Measurements from ENCODE around the gene SCLT1.

SCLT1 gene

DNA sequence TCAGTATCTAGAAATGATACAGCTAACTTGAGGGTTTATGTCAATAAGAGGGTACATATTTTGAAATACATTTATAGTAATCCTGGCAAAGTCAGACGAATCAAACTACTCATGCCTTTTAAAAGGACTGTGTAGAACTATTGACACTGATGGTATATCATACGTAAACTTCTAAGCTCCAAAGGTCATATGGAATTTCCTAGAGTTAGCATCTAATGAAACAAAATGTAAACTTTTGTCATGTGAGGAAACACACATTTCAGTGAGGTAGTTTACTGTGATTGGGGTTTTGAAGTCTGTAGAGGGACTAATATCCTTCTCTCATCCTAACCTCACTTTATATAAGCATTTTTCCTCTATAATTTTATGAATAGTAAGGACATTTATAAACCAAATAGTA, 138.4 kb downstream of the SCLT1 start:
- no peak for DNase-seq

DNA sequence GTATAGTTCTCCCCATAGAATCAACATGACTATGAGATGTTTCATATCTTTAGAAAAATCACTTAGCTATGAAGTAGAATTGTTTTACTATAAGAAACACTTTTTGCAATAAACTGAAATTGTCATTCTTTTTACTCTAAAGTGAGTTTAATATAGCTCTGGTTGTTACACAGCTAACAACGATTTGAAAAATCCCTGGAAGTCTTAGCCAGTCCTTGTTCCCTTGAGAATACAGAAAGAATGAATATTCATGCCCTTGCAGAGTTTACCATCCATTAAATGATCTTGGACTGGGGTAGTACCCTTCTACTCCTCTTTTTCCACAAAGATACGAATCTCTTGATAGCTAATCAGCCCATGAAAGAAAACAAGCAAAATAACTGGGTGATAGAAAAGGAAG, 142.0 kb downstream of the SCLT1 start:
- no peak for DNase-seq

DNA sequence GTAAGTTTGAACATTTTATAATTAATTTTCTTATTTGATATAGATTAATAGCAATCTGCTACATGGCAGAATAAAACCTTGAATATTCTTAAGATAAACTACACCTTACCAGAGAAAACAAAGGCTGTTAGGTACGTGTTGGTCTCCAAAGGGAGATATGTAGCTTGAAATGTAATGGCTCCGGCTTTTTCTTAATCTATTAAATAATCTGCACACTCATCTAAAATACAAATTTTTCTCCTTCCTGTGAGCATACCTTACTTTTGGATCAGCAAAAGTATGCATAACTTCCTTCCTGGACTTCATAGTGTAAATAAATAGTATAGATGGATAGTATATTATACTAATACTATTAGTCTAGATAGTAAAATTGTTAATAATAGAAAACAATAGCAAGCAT, 142.5 kb downstream of the SCLT1 start:
- DNase-seq = no peak

DNA sequence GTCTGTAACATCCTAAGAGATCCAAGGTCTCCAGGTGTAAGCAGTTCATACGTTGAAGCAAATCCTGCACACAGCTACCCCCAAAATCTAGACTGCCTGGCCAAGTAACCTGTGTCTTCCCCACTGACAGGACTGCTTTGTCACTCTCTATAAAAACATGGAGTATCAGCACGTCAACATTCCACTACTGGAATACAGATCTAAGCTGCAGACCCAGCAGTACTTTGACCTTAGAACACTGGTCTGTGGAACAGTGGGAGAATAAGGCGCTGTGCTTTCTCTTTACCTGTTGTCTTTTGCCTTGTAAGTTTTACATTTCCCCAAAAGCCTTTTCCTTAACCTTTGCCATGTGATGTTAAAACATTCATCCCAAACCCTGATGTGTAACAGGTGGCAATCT, 146.4 kb downstream of the SCLT1 start:
- DNase-seq = no peak

DNA sequence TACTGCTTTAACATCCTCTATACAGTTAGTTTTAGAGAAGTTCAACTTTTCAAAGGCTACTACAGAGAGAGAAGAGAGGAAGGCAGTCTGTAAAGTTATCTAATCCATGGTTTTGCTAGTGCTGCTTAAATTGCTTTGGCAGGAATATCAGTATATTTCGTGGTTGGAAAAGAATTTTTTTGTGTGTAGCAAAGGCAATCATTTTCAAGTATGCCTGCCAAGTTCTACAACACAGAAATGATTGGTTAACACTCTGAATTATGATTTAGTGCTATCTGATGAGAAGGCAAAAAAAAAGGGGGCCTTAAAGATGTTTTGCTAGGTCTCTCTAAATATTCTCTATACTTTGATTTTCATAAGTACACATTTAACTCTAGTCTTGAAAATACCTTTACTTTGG, 150.7 kb downstream of the SCLT1 start:
- no peak for DNase-seq

DNA sequence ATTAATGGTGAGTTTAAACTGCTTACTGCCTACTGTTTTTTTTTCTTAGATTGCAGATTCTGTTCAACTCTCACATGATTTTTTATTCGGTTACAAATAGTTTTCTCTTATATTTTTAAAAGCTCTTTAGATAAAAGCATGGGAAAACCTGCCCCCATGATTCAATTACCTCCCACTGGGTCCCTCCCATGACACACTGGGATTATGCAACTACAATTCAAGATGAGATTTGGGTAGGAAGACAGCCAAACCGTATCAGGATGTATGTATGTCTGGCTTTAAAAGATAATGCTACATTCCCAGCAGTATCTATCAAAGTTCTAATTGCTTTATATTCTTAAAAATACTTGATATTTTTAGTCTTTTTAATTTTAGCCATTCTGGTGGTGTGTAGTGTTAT, 152.4 kb downstream of the SCLT1 start:
- DNase-seq = no peak

DNA sequence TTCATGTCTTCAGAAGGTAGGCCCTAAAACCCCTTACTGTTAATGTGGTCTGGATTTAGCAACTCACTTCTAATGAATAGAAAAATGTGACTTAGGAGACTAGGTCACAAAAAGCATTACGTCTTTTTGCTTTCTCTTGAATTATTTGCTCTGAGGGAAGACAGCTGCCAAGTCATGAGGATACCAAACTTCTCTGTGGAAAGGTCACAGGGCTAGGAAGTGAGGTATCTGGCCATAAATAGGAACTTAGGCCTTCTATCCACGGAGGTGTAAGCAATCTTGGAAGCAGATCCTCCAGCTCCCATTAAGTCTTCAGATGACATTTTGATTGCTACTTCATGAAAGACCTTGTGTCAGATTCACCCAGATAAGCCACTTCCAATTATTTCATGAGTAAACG, 163.3 kb downstream of the SCLT1 start:
- no peak for DNase-seq

DNA sequence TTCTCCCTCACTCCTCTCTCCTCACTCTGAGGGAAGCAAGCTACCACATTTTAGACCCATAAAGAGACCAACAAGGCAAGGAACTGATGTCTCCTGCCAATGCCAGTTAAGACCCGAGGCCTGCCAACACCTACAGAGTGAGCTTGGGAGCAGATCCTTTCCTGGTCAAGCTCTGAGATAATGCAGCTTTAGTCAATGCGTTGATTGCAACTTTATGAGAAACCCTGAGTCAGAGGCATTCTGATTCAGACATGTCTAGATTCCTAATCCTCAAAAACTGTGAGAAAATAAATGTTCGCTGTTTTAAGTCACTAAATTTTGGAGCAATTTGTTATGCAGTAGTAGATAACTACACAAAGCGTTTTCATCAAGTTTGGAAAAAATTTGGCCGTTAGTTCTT, 168.4 kb downstream of the SCLT1 start:
- DNase-seq = no peak

DNA sequence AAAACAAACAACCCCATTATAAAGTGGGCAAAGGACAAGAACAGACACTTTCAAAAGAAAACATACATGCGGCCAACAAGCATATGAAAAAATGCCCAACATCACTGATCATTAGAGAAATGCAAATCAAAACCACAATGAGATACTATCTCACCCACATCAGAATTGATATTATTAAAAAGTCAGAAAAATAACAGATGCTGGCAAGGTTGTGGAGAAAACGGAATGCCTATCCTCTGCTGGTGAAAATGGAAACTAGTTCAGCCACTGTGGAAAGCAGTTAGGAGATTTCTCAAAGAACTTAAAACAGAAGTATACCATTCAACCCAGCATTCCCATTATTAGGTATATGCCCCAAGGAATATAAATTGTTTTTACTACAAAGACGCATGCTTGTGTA, 171.4 kb downstream of the SCLT1 start:
- no peak for DNase-seq

DNA sequence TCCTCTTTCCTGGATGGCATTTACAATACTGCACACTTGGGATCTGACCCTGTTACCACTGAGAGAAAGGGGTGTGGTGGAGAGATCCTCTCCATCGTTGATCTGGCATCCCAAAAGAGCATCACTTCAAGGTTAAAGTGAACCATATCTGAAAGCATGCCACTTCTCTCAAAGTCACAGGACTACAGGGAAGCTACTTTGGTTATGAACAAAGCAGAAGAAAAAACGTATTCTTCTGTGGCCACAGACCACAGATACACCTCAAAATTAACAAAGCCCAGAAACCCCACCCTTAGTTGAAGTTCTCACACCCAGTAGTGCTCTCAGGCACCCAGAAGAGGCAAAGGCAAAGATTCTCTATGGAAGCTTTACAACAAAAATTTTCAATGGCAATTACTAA, 175.6 kb downstream of the SCLT1 start:
- no peak for DNase-seq

DNA sequence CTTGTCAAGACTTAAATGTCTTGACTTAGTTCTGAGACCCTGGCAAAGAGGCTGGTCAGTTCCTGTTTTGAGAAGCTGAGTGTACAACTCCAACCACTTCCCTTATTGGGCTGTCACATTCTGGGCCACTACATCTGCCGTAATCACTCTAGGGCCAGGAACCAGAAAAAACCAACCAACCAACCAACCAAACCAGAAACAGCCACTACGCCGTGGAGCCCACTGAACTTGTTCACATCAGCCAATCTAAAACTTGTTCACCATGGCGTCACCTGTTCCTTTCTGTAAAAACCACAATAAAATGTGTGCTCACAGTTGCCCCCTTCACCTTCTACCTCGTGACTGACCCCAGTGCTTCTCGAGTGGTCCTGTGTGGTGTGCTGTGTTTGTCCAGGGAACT, 176.5 kb downstream of the SCLT1 start:
- DNase-seq = no peak

DNA sequence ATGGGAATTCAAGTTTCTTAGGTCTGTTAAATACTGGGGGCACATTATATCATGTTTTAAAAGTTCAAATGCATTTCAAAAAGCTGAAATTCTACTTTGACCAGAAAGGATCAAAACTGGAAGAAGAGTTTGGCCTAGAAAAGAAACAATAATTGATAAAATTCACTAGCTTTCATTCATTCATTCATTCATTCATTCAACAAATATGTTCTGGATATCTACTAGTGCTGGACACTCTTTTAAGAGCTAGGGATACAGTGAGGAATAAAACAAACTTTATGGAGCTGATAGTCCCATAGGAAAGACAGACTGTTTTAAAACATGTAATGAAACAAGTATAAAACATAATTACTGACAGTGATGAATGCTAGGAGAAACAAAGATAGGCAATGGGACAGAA, 177.8 kb downstream of the SCLT1 start:
- no peak for DNase-seq

DNA sequence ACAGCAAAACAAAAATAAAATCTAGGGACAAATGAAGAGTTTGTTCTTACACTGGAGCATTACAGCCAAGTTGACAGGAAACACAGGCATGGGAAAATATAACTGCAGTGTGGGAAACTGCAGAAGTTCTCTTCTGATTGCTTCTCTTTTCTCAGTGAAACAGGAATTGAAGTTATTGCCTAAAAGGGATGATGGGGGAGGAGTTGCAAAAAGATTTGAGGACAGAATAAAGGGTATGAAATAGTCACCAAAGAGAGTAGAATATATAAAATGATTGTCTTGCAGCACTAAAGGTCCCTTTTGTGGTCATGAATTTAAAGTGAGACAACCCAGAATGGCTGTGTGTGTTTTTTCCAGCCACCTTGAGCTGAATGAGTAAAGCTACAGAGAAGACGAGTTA, 180.1 kb downstream of the SCLT1 start:
- no peak for DNase-seq

DNA sequence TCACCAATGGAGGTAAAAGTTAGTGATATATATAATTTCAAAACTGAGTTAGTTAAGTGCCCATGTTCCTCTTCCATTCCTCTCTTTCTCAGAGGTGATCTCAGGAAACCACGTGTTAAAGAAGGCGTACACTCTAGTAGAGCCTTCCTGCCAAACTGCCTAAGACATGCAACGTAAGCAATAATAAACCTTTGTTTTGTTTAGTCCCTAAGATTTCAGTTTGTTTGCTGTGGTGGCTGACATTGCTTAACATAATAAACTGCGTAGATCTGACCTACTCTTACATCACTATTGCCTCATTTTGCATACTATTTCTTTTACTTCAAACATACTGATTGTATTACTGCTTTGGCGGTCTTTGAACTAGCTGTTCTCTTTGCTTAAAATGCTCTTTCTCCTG, 184.6 kb downstream of the SCLT1 start:
- DNase-seq = no peak

DNA sequence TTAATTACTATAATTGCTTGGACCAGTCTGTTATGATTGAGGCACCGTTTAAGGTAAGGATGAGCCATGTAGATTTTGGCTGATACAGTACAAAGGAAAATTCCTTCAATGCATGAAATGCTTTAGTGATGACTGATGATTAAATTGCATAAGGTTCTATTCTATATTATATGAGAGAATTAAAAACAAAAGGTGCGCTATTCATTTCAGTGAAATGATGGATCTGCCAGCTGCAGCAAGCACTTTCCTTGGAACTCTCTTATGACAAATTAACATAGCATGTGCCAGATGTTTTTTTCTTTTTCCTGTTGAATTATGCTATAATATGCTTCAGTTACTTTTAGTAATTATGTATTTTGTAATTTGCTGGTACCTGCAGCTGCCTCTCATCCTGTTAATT, 185.4 kb downstream of the SCLT1 start:
- DNase-seq = no peak

DNA sequence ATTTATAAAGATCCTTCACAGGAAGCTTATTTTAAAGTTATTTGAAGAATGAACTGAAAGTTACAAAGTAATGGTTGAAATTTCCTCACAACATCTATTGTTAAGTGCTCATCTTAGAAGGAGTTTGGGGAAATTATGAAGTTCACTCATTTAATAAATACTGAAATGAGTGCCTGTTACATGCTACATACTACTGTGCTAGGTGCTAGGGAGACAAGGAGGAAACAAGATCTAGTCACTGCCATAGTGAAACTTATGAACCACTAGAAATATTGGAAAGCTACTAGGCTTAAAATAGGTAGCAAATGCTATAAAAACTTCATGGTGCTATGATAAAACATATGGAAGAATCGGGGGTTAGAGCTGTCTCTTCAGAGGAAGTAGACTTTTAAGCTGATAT, 186.8 kb downstream of the SCLT1 start:
- no peak for DNase-seq

DNA sequence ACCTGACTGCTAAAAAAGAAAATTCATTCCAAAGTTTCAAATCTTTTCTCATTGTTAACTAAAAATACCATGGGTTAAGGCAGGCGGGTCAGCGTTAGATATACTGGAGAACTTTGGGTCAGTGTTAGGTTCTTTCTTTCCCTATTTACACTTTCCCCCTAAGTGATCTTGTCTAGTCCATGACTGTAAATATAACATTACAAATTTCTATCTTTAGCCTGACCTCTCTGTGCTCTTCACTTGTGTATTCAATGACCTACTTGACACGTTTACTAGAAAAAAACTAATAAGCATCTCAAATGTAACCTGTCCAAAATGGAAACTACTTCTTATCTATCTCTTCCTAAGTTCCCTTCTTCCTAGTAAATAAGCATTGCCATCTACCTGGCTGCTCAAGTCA, 188.5 kb downstream of the SCLT1 start:
- no peak for DNase-seq

DNA sequence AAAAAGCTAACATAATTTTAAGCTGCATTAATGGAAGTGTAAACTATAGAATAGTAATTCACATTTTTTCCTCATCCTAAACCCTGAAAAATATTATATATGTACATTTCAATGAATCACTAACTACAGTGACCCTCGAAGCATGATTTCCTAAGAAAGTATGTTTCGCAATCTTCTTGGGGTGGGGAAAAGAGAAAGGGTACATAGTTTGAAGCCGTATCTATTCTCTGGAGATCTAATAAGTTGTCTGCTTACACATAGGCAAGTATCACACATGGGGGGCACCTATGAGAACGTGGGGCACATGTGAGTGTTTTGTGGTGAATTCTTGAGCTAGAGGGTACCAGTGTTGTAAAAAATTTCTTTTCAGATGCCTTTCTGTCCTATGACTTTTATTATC, 212.7 kb downstream of the SCLT1 start:
- no peak for DNase-seq

DNA sequence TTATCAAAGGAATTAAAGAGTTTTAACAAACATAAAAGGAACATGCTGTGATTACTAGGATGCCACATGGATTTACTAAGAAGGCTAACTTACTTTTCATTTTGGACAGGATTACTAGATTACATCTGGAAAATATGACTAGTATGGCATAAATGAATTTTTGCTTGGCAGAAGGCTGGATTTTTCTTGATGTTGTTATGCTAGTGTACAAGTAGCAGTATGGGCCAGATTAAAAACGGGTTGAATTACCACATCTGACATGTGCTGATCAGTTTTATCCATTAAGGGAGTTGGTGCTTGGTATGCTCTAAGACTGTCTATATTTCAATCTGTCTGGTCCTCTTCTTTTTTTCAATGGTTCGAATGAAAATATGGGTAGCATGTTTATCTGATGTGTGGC, 213.4 kb downstream of the SCLT1 start:
- DNase-seq = no peak

DNA sequence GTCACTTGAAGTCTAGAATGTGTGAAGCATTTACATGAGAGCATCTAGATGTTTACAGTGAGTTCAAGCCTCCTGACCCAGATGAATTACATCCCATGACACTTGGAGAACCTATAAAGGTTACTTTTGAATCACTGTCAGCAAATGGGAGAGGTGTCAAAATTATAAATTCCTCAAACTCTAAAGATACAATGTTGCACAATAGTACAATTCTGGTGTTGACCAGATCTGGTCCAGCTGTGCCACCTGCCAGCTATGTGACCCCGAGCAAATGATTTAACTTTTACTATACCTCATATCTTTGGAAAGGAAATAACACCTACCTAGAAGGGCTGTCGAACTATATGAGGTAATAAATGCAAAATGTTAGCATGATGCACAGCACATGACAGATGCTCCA, 214.1 kb downstream of the SCLT1 start:
- no peak for DNase-seq

DNA sequence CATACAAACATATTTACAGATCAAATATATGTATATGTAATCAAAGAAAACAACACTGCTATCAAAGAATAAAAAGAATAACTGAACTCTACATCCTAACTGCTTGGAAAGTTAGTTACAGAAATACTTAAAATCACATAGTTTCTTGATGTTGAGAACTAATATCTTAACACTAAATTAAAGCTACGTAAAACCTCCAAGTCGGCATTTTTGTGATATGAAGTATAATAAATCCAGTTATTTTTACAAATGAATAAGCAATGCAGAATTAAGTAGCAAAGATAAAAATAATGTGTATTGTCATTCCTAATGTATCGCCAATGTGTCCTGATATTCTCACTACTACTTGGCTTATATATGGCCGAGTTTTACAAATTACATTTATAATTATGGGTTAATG, 215.4 kb downstream of the SCLT1 start:
- no peak for DNase-seq

DNA sequence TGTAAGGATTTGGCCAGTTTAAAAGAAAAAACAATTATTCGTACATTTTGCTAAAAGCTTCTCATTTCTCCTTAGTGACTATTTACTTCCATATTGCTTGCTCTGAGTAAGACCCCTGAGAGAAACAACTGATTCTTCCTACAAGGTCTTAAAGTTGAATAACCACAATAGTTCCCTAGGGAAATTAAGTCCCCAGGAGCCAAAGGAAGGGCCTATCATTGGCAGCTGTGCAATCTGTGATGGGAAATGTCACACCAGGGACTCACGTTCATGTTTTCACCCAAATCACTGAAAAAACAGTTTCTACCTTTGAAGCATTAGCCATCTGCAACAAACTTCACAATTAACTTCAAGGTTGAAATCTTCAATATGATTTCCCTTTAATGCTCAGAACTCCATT, 217.1 kb downstream of the SCLT1 start:
- no peak for DNase-seq

DNA sequence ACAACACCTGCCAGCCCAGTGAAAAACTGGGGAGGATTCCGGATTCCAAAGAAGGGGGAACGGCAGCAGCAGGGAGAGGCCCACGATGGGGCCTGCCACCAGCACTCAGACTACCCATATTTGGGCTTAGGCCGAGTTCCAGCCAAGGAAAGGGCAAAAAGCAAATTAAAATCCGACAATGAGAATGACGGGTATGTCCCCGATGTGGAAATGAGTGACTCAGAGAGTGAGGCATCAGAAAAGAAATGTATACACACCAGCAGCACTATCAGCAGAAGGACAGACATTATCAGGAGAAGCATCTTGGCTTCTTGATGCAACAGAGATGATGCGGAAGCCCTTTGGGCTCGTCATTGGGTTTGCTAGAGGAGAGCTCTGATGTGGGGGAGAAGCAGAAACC, 221.4 kb downstream of the SCLT1 start:
- no peak for DNase-seq

DNA sequence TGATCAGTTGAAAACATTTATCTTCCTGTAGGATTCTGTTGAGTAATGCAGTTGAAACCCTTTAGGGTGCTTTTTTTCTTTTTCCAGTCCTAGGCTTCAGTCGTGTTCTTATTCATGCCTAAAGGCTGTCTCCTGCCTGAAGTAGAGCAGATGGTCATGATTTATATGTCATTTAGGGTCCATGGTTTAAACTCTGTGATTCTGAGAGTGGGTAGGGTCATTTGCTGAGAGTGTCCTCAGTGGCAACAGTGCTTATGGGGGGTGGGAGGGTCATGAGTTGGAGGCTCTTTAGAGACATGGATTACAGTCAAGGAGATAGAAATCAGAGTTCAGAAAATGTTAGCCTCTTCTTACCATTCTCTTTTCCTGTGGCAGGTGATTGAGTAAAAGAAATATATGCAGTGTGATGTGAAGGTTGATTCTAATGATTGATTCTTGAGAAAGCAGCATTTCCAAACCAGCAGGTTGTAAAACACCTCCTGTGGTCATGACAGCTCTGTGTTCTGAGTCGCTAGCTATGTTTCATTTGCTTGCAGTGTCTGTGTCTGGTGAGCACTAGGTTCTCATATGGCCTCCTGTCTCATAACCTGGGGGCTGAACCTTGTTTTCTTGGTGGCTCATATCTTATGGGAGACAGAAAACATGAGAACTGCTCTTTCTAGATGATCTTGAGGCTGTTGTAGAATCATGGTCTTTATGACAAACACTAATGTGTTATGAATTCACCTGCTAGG, 223.4 kb downstream of the SCLT1 start:
- DNase-seq = no peak

DNA sequence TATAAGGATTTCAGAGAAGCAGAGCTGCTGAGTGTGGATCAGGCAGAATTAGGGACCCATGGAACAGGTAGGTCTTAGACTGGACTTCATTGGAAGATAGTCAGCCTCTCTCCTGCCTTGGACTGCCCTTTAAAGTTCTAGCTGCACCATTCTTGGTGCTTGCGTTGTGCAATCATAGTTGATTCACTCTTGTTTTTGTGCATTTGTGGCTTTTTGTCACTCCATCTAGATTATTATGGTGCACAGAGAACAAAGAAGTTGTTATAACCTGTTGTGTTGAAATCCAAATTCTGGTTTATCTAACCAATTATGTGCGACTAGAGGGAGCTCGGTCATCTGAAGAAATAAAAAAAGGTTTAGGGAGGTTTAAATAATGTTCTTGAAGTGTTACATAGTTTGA, 224.6 kb downstream of the SCLT1 start:
- no peak for DNase-seq

DNA sequence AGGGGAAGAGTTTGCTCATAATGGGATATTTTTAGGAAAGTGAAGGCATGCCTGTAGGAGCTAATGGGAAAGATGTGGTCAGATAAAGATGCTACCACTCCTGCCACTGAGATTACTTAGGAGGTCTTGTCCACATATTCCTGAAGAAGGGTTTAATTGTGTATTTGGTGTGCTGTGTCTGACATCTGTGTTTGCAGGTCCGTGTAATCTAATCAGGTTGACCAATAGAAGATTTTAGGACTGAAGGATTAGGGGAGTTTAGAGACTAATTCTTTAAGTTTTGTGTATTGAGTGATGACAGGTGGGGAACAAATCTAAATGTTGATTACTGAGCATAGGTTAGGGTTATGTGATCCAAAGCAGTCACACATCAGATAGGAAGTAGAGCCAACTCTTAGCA, 226.6 kb downstream of the SCLT1 start:
- DNase-seq = no peak
